ENCODE measurements around the gene RIC3. TPM values are rescaled to one million over a fixed set of nuclear protein-coding genes. Genes with fewer than 3 reads are reported as not detected.

Gene RIC3
- total RNA-seq, 4 donors from 2014 or later: 7.9 to 28.4 (median 18.5) TPM

GRCh38 chr11:8079111-8079675 is 89.6 kb downstream of the RIC3 start:
- Histone ChIP-seq H3K4me1 (peaks cover 0 to 8% of the 10 kb centered on the region in 2 donors), H3K36me3 (no peaks in the 10 kb centered on the region), H3K4me3 (no peak overlapping the region), H3K27me3 (no peaks in the 10 kb centered on the region), H3K9me3 (no peaks in the 10 kb centered on the region), H3K27ac (no peak overlapping the region)
- intact Hi-C loops (cut with DNase I; ENCODE audit: low total_unique reads): no loop called here
- no peak for DNase-seq
- TF ChIP-seq CTCF (IDR thresholded peaks at IDR 0.05) (no peak), POLR2A (IDR thresholded peaks at IDR 0.05) (no peak)

DNA sequence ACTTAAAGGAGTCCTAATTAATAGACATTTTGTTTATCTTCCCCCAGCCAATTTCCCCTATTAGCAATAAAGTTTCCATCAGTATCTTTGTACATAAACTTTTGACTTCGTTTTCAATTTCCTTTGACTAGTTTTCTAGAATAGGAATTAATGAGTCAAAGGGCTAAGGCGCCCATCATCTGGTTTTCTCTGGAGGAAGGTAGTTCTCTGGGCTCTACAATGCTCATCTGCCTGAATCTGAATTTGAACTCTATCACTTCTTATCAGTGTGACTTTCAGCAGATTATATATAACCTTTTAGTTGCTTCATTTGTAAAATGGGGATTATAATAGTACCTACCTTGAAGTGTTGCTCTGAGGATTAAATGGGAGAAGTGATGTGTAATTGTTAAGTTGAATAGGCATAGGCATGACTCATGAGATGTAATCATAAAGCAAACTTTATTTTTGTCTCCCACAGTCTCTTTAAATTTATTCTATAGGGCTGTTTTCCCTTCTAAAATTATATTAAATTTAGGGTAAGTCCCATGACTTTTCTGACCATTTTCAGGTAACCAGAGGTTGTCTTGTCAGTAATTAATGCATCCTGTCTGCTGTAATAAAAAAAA is 93.6 kb downstream of the RIC3 start:
- Histone ChIP-seq H3K36me3 (no peaks in the 10 kb centered on the region), H3K9me3 (no peaks in the 10 kb centered on the region), H3K4me1 (no peaks in the 10 kb centered on the region), H3K27me3 (no peaks in the 10 kb centered on the region), H3K4me3 (no peak overlapping the region), H3K27ac (no peak overlapping the region)
- TF ChIP-seq CTCF (IDR thresholded peaks at IDR 0.05) (no peak), POLR2A (IDR thresholded peaks at IDR 0.05) (no peak)
- DNase-seq: no peak
- intact Hi-C loops (cut with DNase I; ENCODE audit: low total_unique reads): no loop called here

DNA sequence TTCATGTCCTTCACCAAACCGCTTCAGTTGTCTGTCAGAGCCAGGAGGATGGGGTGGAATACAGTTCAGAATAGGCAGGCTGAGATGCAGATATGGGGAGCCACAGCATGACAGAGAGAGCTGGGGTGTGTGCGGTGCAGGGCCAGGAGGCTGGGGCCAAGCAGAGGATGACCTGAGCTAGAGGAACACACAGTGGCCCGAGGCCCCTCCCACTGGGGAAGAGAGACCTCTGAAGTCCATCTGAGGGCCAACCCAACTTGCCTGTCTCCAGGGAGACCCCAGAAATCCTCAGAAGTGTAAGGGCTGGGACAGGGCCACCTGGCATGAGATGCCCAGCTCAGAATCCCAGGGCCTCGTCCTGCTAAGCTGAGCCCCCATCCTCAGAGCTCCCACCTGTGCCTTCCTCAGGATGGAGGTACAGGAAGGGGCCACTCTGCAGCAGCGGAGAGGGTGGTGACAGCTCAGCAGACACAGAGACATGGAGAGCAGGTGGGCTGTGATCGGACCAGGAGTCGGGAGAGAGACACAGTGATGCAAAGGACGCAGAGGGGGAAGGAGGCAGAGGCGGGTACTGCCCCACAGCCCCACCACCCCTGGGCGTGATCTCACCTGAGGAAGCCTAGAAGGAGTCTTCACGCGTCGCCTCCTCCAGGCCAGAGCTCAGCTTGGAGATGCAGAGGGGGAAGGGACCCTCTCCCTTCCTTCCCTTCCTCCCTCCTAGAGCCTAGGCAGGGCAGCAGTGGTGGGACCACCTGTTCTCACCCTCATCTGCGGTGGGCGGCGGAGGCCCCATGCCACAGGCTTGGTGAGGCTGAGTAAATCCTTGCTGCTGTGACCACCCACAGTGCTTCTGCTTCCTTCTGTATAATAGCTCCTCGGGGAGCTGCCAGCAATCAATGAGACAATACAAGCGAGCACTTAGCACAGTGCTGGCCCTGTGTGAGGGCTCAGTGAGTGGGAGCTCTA is 96.9 kb downstream of the RIC3 start:
- Histone ChIP-seq H3K27me3 (no peaks in the 10 kb centered on the region), H3K9me3 (no peaks in the 10 kb centered on the region), H3K4me1 (peaks cover 0 to 10% of the 10 kb centered on the region in 2 donors), H3K36me3 (no peaks in the 10 kb centered on the region), H3K4me3 (no peak overlapping the region), H3K27ac (no peak overlapping the region)
- DNase-seq: peak in 1 of 2 donors; percentile 13
- TF ChIP-seq POLR2A (IDR thresholded peaks at IDR 0.05): no peak
- TF ChIP-seq CTCF (IDR thresholded peaks at IDR 0.05): no peak
- intact Hi-C loops (cut with DNase I; ENCODE audit: low total_unique reads): no loop called here

DNA sequence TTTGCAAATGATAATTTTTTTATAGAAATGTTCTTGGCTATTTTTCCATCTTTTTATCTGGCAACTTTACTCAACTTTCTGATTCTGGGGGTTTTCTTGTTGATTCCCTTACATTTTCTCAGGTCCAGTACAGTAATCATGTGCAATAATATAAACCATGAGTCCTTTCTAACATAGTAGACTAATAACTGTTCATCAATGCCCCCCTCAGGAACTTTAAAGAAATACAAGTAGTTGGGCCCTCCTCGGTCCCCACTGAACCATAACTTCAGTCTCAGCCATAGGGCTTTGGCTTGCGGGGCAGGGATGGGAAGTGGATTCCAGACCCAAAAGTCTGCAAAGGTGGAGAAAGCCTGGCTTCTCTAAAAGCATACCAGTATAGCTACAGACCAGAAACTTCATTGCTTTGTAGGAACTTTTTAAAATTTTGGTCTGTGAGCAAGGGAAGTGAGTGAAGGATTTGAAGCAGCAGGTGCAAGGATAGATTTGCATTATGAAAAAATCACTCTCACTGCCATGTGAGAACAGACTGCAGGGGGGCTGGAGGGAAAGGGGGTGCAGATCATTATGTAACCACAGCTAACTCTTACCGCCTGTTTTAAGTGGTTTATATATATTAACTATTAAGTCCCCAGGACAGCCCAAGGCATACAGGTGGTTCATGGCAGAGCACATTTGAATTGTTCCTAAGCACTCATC is 98.3 kb downstream of the RIC3 start:
- intact Hi-C loops (cut with DNase I; ENCODE audit: low total_unique reads): no loop called here
- TF ChIP-seq CTCF (IDR thresholded peaks at IDR 0.05): peak; percentile 20 to 55 (median 39)
- no peak for TF ChIP-seq POLR2A (IDR thresholded peaks at IDR 0.05)
- no peak overlapping the region for H3K4me3 ChIP-seq
- peaks cover 0 to 10% of the 10 kb centered on the region in 2 donors for H3K4me1 ChIP-seq
- H3K27me3 ChIP-seq: no peaks in the 10 kb centered on the region
- DNase-seq: peak in 1 of 2 donors; percentile 22
- H3K36me3 ChIP-seq: no peaks in the 10 kb centered on the region
- no peaks in the 10 kb centered on the region for H3K9me3 ChIP-seq
- H3K27ac ChIP-seq: peak overlapping the region in 1 of 2 donors; percentile 84

All from uterus (tissue), 4 donors.